ENCODE results near the gene MEGF11. TPM values are rescaled to one million over a fixed set of nuclear protein-coding genes. Genes with fewer than 3 reads are reported as not detected.

Gene MEGF11
- polyA plus RNA-seq, 3 donors, result not detected

GRCh38 chr15:65885668-65886218, 367.8 kb downstream of the MEGF11 start:
- Histone ChIP-seq H3K79me2 (ENCODE audit: insufficient read depth, low read length) (peaks cover 13% of the 10 kb centered on the region), H2AFZ (ENCODE audit: insufficient read depth, low read depth, low read length, poor library complexity, severe bottlenecking) (no peak overlapping the region), H3K9ac (ENCODE audit: insufficient read depth, low read length, poor library complexity, severe bottlenecking) (no peak overlapping the region), H3K4me1 (ENCODE audit: control insufficient read depth in 1 of 2, insufficient read depth in 2 of 2, low read length in 2 of 2) (no peaks in the 10 kb centered on the region), H4K20me1 (ENCODE audit: insufficient read depth, low read length) (peaks cover 36% of the 10 kb centered on the region), H3K4me2 (replicated peaks; ENCODE audit: extremely low read depth, low read length, poor library complexity, severe bottlenecking) (no peak overlapping the region), H3K27me3 (ENCODE audit: control insufficient read depth in 2 of 2, insufficient read depth in 2 of 2, low read length in 2 of 2) (no peaks in the 10 kb centered on the region), H3K9me3 (replicated peaks in 1 of 2; ENCODE audit: control insufficient read depth in 1 of 2, insufficient read depth in 1 of 2, low read length in 2 of 2) (no peaks in the 10 kb centered on the region), H3K36me3 (replicated peaks in 1 of 2; ENCODE audit: control insufficient read depth in 1 of 2, insufficient read depth in 2 of 2, low read length in 2 of 2) (peaks cover 86 to 99% of the 10 kb centered on the region in 2 donors), H3K27ac (ENCODE audit: low read depth in 1 of 2, low read length in 2 of 2) (no peak overlapping the region), H3K4me3 (replicated peaks in 1 of 3; ENCODE audit: low read depth in 2 of 3, low read length in 3 of 3) (no peak overlapping the region)
- WGBS (ENCODE audit: insufficient coverage), result 100% methylated on average over 2 of the region's 4 CpGs
- no peak for DNase-seq
- Mint-ChIP-seq H3K9me3 (no peaks in the 10 kb centered on the region), H3K4me1 (peaks cover 10% of the 10 kb centered on the region), H3K27me3 (ENCODE audit: low read depth in 3 of 3) (no peaks in the 10 kb centered on the region), H3K27ac (peak overlapping the region in 2 of 7 donors; percentile 13 to 84), H3K4me3 (no peak overlapping the region), H3K36me3 (peaks cover 69 to 92% of the 10 kb centered on the region in 2 donors)
- intact Hi-C loops (cut with micrococcal nuclease), result no loop called here
- no peak for TF ChIP-seq CTCF (IDR thresholded peaks at IDR 0.05)

DNA sequence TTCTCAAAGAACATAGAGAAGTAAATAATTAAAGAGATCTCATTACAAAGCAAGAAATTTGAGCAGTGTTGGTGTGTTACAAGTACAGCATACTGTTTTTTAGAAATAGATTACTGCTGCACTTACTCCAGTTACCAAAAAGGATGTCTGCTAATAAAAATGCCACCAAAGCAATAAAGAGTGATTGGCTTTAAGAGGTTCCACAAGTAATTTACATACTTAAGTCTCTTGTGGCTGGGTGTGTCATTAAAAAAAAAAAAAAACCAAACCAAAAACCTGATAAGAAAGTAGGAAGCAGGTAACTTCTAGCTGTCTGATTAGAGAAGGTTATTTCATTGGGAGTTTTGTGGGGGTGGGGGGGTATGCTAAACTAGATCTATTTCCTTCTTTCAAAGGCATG, 369.0 kb downstream of the MEGF11 start:
- no peak overlapping the region for H3K4me3 Mint-ChIP-seq

More for the DNA sequence above, 369.0 kb downstream of the MEGF11 start:
- H3K36me3 Mint-ChIP-seq, result peaks cover 68 to 92% of the 10 kb centered on the region in 2 donors
- no peaks in the 10 kb centered on the region for H3K9me3 Mint-ChIP-seq
- intact Hi-C loops (cut with micrococcal nuclease), result no loop called here
- Histone ChIP-seq H3K36me3 (replicated peaks in 1 of 2; ENCODE audit: control insufficient read depth in 1 of 2, insufficient read depth in 2 of 2, low read length in 2 of 2) (peaks cover 91 to 100% of the 10 kb centered on the region in 2 donors), H4K20me1 (ENCODE audit: insufficient read depth, low read length) (peaks cover 35% of the 10 kb centered on the region), H3K9me3 (replicated peaks in 1 of 2; ENCODE audit: control insufficient read depth in 1 of 2, insufficient read depth in 1 of 2, low read length in 2 of 2) (no peaks in the 10 kb centered on the region), H2AFZ (ENCODE audit: insufficient read depth, low read depth, low read length, poor library complexity, severe bottlenecking) (no peak overlapping the region), H3K4me1 (ENCODE audit: control insufficient read depth in 1 of 2, insufficient read depth in 2 of 2, low read length in 2 of 2) (no peaks in the 10 kb centered on the region), H3K9ac (ENCODE audit: insufficient read depth, low read length, poor library complexity, severe bottlenecking) (no peak overlapping the region), H3K79me2 (ENCODE audit: insufficient read depth, low read length) (peaks cover 13% of the 10 kb centered on the region), H3K4me2 (replicated peaks; ENCODE audit: extremely low read depth, low read length, poor library complexity, severe bottlenecking) (no peak overlapping the region), H3K27me3 (ENCODE audit: control insufficient read depth in 2 of 2, insufficient read depth in 2 of 2, low read length in 2 of 2) (no peaks in the 10 kb centered on the region), H3K4me3 (replicated peaks in 1 of 3; ENCODE audit: low read depth in 2 of 3, low read length in 3 of 3) (no peak overlapping the region), H3K27ac (ENCODE audit: low read depth in 1 of 2, low read length in 2 of 2) (peak overlapping the region in 1 of 2 donors; percentile 46)
- no peak for DNase-seq
- peak overlapping the region in 1 of 7 donors; percentile 32 for H3K27ac Mint-ChIP-seq
- TF ChIP-seq CTCF (IDR thresholded peaks at IDR 0.05), result no peak
- no peaks in the 10 kb centered on the region for H3K27me3 Mint-ChIP-seq (ENCODE audit: low read depth in 3 of 3)
- H3K4me1 Mint-ChIP-seq, result peaks cover 10% of the 10 kb centered on the region
